GM12872 (cell line): ENCODE measurements around the gene NF1.

Experiments
- TF ChIP-seq, protein P1 (sequence below): IDR thresholded peaks from 3 replicates; pipeline ENCODE4 v1.5.1; 2011; ENCODE audit warnings: low read depth, mild to moderate bottlenecking, low read length, moderate library complexity; ENCODE audit not compliant: insufficient read depth

NF1 gene

DNA sequence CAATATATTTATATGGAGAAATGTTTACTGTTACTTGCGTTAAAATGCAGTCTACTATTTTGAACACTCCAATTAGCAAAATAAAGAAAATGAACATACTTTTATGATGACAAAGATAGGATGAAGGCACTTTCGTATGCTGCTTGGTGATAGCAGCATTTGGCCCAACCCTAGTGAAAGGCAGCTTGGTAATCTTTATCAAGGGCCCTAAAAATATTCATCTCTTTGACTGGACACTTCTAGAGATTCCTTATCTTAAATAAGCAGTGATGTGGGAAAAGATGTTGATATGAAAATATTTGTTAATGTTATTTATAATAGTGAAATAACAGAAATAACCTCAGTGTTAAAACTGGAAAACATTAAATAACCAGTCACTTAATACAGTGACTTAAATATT, 79.4 kb downstream of the NF1 start:
- TF ChIP-seq, protein P1, sequence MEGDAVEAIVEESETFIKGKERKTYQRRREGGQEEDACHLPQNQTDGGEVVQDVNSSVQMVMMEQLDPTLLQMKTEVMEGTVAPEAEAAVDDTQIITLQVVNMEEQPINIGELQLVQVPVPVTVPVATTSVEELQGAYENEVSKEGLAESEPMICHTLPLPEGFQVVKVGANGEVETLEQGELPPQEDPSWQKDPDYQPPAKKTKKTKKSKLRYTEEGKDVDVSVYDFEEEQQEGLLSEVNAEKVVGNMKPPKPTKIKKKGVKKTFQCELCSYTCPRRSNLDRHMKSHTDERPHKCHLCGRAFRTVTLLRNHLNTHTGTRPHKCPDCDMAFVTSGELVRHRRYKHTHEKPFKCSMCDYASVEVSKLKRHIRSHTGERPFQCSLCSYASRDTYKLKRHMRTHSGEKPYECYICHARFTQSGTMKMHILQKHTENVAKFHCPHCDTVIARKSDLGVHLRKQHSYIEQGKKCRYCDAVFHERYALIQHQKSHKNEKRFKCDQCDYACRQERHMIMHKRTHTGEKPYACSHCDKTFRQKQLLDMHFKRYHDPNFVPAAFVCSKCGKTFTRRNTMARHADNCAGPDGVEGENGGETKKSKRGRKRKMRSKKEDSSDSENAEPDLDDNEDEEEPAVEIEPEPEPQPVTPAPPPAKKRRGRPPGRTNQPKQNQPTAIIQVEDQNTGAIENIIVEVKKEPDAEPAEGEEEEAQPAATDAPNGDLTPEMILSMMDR, result no peak

DNA sequence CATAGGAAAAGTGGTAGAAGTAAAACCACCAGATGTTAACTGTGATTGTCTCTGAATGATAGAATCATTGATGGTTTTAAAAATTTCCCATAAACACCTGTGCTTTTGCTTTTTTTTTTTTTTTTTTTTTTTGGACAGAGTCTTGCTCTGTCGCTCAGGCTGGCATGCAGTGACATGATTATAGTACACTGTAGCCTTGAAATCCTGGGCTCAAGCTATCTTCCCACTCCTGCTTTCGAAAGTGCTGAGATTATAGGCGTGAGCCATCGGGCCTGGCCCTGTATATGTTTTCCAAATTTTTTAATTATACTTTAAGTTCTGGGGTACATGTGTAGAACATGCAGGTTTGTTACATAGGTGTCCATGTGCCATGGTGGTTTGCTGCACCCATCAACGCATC, 80.5 kb downstream of the NF1 start:
- TF ChIP-seq, protein P1, result no peak

DNA sequence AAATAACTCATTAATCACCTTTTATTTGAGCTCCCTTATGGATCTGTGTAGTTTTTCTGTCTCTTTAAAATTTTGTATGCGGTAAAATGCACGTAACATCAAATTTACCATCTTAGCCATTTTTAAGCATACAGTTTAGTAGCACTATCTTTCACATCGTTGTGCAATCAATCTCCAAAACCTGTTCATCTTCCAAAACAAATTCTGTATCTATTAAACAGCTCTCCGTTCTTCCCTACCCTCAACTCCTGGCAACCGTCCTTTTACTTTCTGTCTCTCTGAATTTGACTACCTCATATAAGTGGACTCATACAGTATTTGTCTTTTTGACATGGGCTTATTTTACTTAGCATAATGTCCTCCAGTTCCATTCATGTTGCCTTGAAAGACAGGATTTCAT, 100.5 kb downstream of the NF1 start:
- TF ChIP-seq, protein P1, result no peak

DNA sequence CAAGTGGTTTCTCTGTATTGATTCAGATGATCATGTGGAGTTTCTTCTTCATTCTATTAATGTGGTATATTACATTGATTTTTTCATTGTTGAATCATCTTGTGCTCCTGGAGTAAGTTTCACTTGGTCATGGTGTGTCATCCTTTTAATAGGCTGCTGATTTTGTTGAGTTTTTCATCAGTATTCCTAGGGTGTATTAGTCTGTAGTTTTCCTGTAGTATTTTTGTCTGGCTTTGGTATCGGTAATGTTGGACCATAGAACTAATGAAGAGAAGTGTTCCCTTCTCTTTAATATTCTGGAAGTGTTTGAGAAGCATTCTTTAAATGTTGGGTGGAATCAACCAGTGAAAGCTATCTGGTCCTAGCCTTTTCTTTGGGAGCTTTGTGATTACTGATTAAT, 103.2 kb downstream of the NF1 start:
- TF ChIP-seq, protein P1, result no peak

DNA sequence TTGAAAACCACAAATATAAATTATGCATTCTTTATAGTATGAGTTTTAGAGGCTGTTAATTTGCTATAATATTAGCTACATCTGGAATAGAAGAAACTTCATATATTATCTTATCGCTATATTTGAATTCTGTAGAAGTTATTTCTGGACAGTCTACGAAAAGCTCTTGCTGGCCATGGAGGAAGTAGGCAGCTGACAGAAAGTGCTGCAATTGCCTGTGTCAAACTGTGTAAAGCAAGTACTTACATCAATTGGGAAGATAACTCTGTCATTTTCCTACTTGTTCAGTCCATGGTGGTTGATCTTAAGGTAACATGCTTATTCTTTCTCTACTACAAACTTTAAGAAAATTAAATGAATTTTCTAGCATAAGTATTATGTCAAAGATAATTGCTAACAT, 105.5 kb downstream of the NF1 start:
- TF ChIP-seq, protein P1, result no peak

DNA sequence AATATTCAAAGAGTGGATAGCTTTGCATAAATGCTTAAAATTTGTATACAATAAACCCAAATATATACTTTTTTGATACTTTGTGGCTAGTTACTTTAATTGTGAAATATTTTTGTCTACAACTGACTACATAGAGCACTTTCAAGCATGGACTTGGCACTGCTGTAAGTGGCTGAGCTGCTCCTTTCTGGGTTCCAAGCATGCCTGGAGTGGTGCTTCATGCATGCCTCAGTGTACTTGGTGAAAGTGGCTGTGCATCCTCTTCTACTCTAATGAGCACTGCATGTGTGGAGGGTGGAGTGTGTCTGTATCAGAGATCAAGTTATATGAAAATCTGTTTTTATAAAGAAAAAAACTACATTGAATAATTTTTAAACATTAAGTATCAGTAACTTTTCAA, 108.2 kb downstream of the NF1 start:
- TF ChIP-seq, protein P1, result no peak

DNA sequence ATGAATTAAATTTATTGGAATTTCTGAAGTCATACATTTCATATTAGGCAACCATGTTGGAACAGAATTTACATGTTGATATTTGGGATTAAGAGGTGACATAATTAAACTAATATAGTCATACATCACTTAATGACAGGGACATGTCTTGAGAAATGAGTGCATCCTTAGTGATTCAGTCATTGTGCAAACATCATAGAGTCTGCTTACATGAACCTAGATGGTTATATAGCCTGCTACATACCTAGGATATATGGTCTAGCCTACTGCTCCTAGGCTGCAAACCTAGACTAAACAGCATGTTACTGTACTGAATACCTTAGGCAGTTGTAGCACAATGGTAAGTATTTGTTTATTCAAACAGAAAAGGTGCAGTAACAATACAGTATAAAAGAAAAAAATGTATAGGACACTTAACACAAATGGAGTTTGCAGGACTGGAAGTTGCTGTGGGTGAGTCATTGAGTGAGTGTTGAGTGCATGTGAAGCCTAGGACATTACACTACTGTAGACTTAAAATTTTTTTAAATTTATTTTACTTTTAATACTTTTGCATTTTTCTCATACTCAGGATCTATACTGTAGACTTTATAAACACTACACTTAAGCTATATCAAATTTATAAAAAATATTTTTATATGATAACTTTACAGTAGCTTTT, 116.7 kb downstream of the NF1 start:
- TF ChIP-seq, protein P1, result no peak
